AG10803 (cell line): Measurements from ENCODE around the gene MAPKBP1.

Experiments
- DNase-seq: peaks from one replicate; pipeline ENCODE4 v3.0.0; 2010; ENCODE audit warnings: low read depth
- H3K4me3 ChIP-seq: 2 replicates; pipeline ENCODE4 v1.5.1; 2011; ENCODE audit warnings: mild to moderate bottlenecking, low read length, control low read depth
- CTCF ChIP-seq: conservative IDR thresholded peaks from 2 replicates; pipeline ENCODE4 v1.5.1; 2011; ENCODE audit warnings: mild to moderate bottlenecking, low read length, control low read depth, inconsistent platforms

MAPKBP1 gene

GRCh38 chr15:41866872-41867579 lies 92.7 kb downstream of the MAPKBP1 start:
- no peak overlapping the region for H3K4me3 ChIP-seq
- no peak for DNase-seq
- no peak for TF ChIP-seq CTCF

- no peak overlapping the region for H3K4me3 ChIP-seq
- DNase-seq = no peak
- no peak for TF ChIP-seq CTCF
These were observed 94.0 kb downstream of the MAPKBP1 start for GRCh38 chr15:41868321-41868720.

- no peak for TF ChIP-seq CTCF
- DNase-seq = no peak
- H3K4me3 ChIP-seq = no peak overlapping the region
These were observed 95.7 kb downstream of the MAPKBP1 start for GRCh38 chr15:41869770-41870688.

- no peak overlapping the region for H3K4me3 ChIP-seq
- no peak for DNase-seq
- no peak for TF ChIP-seq CTCF
These were observed 96.4 kb downstream of the MAPKBP1 start for GRCh38 chr15:41870689-41871081.

- TF ChIP-seq CTCF = no peak
- DNase-seq = no peak
- no peak overlapping the region for H3K4me3 ChIP-seq
These were observed 97.1 kb downstream of the MAPKBP1 start for GRCh38 chr15:41871175-41871905.

- no peak for DNase-seq
- TF ChIP-seq CTCF = no peak
- H3K4me3 ChIP-seq = no peak overlapping the region
These were observed 98.0 kb downstream of the MAPKBP1 start for GRCh38 chr15:41872166-41872747.
